ENCODE measurements around the gene CEP112.

The CEP112 gene

DNA sequence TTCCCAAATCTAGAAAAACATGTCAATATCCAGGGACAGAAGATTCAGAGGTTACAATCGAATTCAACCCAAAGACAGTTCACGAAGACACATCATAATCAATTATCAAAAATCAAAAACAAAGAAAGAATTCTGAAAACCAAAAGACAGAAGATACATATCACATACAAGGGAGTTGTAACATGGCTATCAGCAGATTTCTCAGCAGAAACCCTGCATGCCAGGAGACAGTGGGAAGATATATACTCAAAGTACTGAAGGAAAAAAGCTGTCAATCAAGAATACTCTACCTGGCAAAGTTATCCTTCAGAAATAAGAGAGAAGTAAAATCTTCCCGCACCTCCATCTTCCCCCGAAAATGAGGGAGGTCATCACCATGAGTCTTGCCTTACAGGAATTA is 258.6 kb downstream of the CEP112 start:
- H3K27me3 Mint-ChIP-seq = no peaks in the 10 kb centered on the region
- H3K4me1 Mint-ChIP-seq = peaks cover 5% of the 10 kb centered on the region
- no peak overlapping the region for H3K27ac Mint-ChIP-seq
- peaks cover 12% of the 10 kb centered on the region for H3K36me3 Mint-ChIP-seq
- no peak for ATAC-seq
- no peak overlapping the region for H3K4me3 Mint-ChIP-seq
- peaks cover 14% of the 10 kb centered on the region for H3K9me3 Mint-ChIP-seq

DNA sequence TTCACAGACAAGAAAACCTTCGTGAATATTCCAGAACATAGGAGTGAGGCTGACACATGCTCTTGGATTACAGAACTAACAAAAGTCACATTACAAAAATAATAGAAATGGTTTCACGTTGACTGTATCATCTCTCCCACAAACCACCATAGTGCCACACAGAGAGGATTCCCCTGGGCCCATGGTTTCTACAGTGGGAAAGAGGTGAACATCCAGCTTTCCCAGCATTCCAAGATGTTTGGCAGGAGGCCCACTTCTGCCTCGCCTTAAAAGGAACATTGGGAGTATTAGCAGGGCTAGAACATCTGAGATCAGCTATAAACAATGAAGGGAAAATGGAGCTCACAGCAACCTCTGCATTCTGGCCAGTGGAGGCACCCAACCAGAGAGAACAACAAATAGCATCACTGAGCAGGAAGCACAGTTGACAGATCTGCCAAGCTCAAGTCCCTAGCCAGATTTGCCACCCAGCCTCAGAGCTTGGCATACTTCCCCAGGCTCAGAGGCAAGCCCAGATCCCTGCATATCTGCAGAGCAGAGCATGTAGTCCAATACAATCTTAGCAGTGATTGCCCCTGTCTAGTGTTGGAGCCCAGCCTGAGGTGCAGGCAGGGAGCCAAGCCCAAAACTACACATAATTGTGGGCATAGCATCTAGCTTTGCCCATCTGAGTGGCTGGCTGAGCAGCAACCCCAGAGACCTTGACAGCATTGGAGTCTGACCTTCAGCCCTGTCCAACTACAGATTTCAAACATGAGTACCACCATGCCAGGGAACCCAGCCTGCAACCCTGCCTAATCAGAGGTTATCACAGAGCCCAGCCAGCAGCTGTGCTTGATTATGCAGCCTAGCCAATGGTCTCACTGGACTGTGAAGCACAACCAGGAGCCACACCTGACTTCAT is 260.4 kb downstream of the CEP112 start:
- H3K9me3 Mint-ChIP-seq = peaks cover 14% of the 10 kb centered on the region
- no peak overlapping the region for H3K27ac Mint-ChIP-seq
- H3K4me1 Mint-ChIP-seq = peaks cover 5% of the 10 kb centered on the region
- peaks cover 20% of the 10 kb centered on the region for H3K36me3 Mint-ChIP-seq
- ATAC-seq = no peak
- H3K27me3 Mint-ChIP-seq = no peaks in the 10 kb centered on the region
- H3K4me3 Mint-ChIP-seq = no peak overlapping the region

DNA sequence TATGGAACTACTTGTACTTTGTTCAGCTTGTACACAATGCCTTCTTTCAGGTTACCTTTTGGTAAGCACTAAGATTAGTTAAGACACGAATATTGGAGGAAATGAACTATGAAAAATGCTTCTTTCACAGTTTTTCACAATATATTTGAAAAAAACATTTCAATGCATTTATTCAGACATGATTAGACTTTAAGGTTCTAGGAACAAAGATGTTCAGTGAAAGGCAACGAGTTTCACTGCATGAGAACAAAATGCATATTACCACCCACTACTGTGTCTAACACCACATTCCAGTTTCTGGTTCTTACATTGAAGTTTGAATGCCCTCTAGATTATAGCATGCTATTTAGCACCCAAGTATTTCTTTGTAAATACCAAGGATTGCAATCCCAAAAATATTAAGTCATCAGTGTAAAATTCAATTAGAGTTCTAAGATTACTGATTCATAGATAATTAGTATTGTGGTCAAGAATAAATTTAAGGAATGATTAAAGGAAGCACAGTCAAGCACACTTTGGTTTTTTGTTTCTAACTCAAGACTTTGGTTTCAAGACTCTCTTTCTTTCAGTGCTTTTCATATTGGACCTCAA is 261.7 kb downstream of the CEP112 start:
- H3K36me3 Mint-ChIP-seq = peaks cover 20% of the 10 kb centered on the region
- no peaks in the 10 kb centered on the region for H3K27me3 Mint-ChIP-seq
- no peak for ATAC-seq
- H3K27ac Mint-ChIP-seq = no peak overlapping the region
- peaks cover 5% of the 10 kb centered on the region for H3K4me1 Mint-ChIP-seq
- no peak overlapping the region for H3K4me3 Mint-ChIP-seq
- H3K9me3 Mint-ChIP-seq = peaks cover 14% of the 10 kb centered on the region

DNA sequence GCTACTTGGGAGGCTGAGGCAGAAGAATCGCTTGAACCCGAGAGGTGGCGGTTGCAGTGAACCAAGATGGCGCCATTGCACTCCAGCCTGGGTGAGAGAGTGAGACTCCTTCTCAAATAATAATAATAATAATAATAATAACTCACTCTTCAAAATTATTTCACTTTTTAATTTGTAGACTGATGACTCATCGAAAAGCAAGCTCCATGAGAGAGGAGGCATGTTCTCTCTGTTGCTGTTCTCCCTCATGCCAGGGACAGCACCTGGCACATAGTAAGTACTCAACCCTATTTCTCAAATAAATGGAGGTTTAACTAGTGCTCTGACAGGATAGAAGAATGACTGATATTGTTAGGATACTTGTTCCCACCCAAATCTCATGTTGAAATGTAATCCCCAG is 265.3 kb downstream of the CEP112 start:
- Mint-ChIP-seq H3K4me3 (no peak overlapping the region), H3K9me3 (peaks cover 4% of the 10 kb centered on the region), H3K27ac (no peak overlapping the region), H3K36me3 (peaks cover 8% of the 10 kb centered on the region), H3K4me1 (peaks cover 5% of the 10 kb centered on the region), H3K27me3 (no peaks in the 10 kb centered on the region)
- ATAC-seq = no peak

DNA sequence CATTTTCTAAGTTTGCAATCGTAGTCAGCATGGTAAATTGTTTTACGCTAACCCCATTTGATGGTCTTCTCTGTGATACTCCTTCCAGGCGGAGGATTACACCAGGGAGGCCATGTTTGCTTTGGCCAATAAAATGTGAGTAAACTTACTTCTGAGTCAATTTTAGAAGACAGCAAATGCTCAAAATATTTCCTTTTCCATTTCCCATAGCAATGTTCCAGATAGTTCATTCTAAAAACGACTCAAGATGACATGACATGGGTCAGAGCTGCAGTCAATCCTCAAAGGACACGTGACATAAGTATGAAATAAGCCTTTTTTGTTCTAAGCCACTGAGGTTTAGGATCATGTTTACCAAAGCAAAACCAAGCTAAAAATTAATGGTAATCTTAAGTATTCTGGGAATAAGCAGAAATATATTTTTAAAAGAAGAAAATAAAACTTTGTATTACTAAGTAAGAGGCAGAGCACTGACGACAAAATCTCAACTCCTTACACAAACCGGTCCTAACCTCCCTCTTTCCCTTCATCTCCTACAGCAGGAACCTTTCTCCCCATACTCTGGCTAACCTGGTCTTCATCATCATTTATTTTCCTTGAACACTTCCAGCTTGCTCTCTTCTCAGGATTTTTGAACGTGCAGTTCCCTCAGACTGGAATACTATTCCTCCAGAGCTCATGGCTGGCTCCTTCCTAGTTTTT is 266.2 kb downstream of the CEP112 start:
- Mint-ChIP-seq H3K4me3 (no peak overlapping the region), H3K9me3 (peaks cover 4% of the 10 kb centered on the region), H3K36me3 (peaks cover 8% of the 10 kb centered on the region), H3K4me1 (no peaks in the 10 kb centered on the region), H3K27me3 (no peaks in the 10 kb centered on the region), H3K27ac (no peak overlapping the region)
- ATAC-seq = no peak

DNA sequence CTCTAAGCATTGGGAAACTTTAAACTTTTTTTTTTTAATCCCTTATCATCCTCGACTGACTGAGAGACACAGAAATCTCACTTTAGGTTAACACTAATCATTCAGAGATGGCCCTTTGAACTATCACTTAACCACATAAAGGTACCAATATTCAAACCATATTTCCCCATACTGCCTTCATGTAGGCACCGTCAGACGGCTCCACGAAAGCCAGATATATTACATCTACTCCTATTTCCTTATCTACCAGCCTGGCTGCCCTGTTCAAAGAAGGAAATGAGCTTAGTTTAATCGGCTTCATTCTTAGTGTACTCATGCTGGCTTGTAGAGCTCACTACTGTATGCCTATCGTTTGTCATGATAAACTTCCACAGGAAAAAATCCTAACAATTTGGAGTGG is 270.9 kb downstream of the CEP112 start:
- Mint-ChIP-seq H3K27me3 (no peaks in the 10 kb centered on the region), H3K4me3 (no peak overlapping the region), H3K4me1 (no peaks in the 10 kb centered on the region), H3K36me3 (peaks cover under 1% of the 10 kb centered on the region), H3K9me3 (peaks cover 4% of the 10 kb centered on the region), H3K27ac (no peak overlapping the region)
- ATAC-seq = no peak

DNA sequence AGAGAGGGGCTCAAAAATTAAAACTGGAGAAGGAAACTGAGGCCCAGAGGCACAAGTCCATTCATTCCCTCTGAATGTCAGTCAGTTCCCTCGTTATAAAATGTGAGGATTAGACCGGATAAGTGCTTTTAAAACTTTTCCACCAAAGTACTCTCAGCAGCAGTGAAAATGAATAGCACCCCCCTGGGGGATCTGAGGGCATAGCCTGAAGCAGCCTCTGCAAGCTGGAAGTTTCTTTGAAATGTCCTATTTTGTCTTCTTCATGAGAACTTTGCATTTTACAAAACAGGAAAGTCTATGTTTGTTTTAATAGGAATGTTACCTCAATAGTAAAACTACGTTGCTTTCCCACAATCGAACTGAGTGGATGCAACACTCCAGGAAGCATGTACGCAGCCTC is 273.0 kb downstream of the CEP112 start:
- Mint-ChIP-seq H3K9me3 (peaks cover 11% of the 10 kb centered on the region), H3K36me3 (peaks cover 5% of the 10 kb centered on the region), H3K27ac (no peak overlapping the region), H3K4me3 (no peak overlapping the region), H3K27me3 (no peaks in the 10 kb centered on the region), H3K4me1 (peaks cover 12% of the 10 kb centered on the region)
- ATAC-seq = no peak

DNA sequence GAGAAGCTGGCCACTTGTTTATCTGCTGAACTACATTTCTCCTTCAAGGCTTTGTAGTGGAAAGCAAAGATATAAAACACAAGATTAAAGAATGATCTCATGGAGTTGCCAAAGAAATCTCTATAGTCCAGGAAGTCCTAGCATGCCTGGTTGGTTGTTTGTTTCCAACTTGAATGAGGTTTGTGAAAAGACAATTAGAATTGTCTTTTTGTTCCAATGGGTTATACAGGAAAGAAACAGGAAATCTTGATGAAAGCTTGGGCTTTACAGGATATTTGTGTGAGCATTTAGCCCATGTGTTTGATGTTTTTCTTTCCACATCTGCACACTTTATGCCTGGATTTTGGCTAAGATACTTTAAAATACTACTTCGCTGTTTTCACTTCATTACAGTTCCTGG is 273.4 kb downstream of the CEP112 start:
- Mint-ChIP-seq H3K27me3 (no peaks in the 10 kb centered on the region), H3K9me3 (peaks cover 11% of the 10 kb centered on the region), H3K27ac (no peak overlapping the region), H3K4me1 (peaks cover 12% of the 10 kb centered on the region), H3K36me3 (peaks cover 5% of the 10 kb centered on the region), H3K4me3 (no peak overlapping the region)
- no peak for ATAC-seq

DNA sequence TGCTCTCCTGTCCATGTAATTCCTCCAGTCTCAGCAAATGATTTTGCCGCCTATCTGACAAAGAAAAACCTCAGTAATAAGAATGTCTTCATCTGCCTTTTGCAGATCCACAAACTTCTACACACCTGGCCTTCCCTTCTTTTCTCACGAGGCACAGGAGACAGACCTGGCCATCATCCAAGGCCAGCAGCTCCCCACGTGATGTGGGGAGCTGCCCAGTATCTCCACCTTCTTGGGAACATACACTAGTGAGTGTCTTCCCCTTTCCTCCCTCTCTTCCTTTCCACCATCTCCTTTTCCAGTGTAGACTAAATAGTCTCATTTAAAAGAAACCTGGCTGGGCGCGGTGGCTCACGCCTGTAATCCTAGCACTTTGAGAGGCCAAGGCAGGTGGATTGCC is 274.4 kb downstream of the CEP112 start:
- no peak for ATAC-seq
- Mint-ChIP-seq H3K27me3 (no peaks in the 10 kb centered on the region), H3K4me3 (no peak overlapping the region), H3K4me1 (peaks cover 12% of the 10 kb centered on the region), H3K9me3 (peaks cover 11% of the 10 kb centered on the region), H3K36me3 (peaks cover 6% of the 10 kb centered on the region), H3K27ac (no peak overlapping the region)

DNA sequence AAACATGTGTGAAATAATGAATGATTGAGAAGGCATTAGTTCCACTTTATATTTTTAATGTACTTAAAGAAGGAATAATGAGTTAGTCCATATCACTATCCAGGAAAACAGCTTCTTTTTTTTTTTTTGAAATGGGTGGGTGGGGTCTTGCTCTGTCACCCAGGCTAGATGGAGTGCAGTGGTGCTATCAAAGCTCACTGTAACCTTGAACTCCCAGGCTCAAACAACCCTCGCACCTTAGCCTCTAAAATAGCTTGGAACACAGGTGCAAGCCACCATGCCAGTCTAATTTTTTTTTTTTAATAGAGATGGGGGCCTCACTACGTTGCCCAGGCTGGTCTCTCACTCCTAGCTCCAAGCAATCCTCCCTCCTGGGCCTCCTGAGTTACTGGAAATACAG is 275.5 kb downstream of the CEP112 start:
- no peak overlapping the region for H3K4me3 Mint-ChIP-seq
- peaks cover 12% of the 10 kb centered on the region for H3K4me1 Mint-ChIP-seq
- H3K27ac Mint-ChIP-seq = no peak overlapping the region
- H3K9me3 Mint-ChIP-seq = peaks cover 15% of the 10 kb centered on the region
- peaks cover 13% of the 10 kb centered on the region for H3K36me3 Mint-ChIP-seq
- no peak for ATAC-seq
- H3K27me3 Mint-ChIP-seq = no peaks in the 10 kb centered on the region

DNA sequence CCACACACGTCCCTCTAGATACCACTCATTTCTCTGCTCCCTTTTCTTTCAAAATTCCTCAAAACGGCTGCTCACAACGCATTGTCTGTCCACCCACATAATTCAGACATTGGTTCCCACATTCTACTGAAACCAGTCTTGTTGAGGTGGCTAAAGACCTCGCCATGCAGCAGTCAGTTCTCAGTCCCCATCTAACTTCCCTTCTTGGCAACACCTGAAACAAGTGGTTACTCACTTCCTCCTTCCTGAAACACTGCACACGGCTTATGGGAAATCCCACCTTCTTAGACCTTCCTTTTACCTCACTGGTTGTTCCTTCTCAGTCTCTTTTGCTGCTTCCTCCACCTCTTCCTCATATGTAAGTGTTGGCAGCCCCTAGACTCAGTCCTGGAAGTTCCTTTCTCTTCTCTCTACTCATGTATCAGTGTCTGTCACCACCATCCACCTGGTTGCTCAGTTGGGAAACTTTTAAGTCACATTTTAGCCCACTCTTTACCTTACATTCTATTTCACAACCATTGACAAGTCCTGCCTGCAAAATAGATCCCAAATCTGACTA is 277.1 kb downstream of the CEP112 start:
- H3K4me3 Mint-ChIP-seq = peak overlapping the region; percentile 15
- no peaks in the 10 kb centered on the region for H3K27me3 Mint-ChIP-seq
- peak; percentile 96 for ATAC-seq
- peaks cover 23% of the 10 kb centered on the region for H3K36me3 Mint-ChIP-seq
- H3K9me3 Mint-ChIP-seq = peaks cover 25% of the 10 kb centered on the region
- H3K4me1 Mint-ChIP-seq = peaks cover 12% of the 10 kb centered on the region
- H3K27ac Mint-ChIP-seq = peak overlapping the region; percentile 22

DNA sequence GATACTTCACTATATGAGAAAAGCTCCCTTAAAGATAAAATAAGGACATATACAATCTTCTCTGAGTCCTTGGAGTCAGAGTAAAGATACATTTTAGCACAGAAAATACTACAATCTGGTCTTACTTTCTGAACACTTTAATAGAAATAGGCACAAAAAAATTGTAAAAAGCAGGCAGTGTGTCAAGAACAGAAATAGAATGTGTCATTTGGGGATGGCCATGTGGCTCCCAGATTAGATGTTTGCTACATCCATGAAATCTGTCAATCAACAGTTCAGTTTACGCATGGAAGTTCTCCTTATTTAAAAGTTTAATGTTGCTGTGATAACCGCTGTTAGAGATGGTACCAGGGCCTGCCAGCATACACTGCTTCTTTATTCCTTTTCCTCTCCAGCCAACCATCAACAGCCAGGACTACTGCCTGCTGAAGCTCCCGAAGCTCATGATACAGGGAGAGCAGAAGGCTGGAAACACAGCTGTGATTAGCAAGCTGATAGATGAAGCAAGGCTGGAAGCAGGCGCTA is 278.5 kb downstream of the CEP112 start:
- Mint-ChIP-seq H3K36me3 (peaks cover 23% of the 10 kb centered on the region), H3K9me3 (peaks cover 25% of the 10 kb centered on the region), H3K4me3 (no peak overlapping the region), H3K4me1 (peaks cover 12% of the 10 kb centered on the region), H3K27ac (no peak overlapping the region), H3K27me3 (no peaks in the 10 kb centered on the region)
- no peak for ATAC-seq

DNA sequence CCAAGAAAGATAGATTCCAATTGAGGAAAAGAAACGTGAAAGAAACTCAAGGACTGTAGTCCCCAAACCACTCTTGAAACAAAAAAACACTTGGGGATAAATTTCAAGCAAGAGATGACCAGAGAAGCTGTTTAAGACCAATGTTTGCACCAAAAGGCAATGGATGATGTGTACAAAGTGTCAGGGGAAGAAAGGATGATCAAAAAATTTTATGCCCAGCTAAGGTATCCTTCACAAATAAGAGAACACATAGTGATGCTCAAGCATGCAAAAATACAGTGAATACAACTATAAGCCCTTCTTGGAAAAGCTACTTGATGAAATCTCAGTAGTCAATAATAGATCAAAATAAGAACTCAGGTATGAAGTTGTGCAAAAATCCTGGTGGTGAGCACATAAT is 281.1 kb downstream of the CEP112 start:
- no peak overlapping the region for H3K27ac Mint-ChIP-seq
- no peaks in the 10 kb centered on the region for H3K27me3 Mint-ChIP-seq
- H3K9me3 Mint-ChIP-seq = peaks cover 23% of the 10 kb centered on the region
- no peak overlapping the region for H3K4me3 Mint-ChIP-seq
- ATAC-seq = no peak
- peaks cover 21% of the 10 kb centered on the region for H3K36me3 Mint-ChIP-seq
- H3K4me1 Mint-ChIP-seq = peaks cover 12% of the 10 kb centered on the region

DNA sequence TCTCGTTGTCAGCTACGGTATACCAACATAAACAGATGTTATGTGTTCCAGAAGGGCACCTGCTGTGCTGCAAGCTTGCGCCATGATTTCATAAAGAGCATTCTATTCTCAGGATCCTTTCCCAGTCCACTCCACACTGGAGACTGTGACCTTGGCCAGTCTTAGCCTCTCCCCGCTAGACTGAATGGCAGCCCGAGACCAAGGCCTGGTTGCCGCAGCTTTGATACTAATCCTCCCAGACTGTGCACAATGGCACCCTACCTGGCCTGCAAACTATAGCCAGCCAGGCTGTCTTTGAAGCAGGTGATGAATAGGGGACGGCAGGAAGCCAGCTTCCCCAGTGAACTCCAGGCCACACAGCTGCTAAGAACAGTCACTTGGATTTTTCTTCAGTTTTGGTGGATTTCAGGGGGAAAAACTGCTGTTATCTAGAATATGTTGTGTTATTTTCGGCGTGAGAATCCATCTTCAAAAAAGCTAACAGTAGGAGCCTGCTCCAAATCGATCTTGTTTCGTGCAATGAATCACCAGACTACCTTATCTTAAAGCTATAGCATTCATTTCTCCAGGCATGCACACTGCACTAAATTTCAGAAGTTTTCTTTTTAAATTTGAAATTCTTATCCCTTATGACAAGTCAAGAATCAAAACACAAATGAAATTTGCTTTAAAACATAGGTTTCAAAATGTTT is 289.0 kb downstream of the CEP112 start:
- no peak overlapping the region for H3K4me3 Mint-ChIP-seq
- no peaks in the 10 kb centered on the region for H3K27me3 Mint-ChIP-seq
- ATAC-seq = no peak
- H3K4me1 Mint-ChIP-seq = no peaks in the 10 kb centered on the region
- no peaks in the 10 kb centered on the region for H3K9me3 Mint-ChIP-seq
- no peak overlapping the region for H3K27ac Mint-ChIP-seq
- no peaks in the 10 kb centered on the region for H3K36me3 Mint-ChIP-seq

DNA sequence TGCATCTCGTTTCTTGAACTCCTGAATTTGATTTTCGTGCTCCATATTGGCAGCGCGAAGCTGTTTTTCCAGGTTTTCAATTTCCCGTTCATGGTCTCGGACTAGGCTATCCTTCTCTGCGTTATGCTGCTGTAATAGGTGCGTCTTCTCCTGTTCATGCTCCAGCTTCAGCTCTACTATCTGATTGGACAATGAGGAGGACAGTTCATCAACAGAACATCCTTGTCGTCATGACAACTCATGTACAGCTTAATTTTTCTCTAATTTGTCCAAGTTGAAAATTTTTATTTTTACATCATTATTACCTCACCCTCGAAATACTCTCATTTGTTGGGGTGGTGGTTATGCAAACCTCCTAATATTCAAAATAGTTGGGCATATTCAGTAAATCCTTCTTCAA is 289.8 kb downstream of the CEP112 start:
- no peak for ATAC-seq
- Mint-ChIP-seq H3K27ac (no peak overlapping the region), H3K9me3 (no peaks in the 10 kb centered on the region), H3K4me3 (no peak overlapping the region), H3K36me3 (no peaks in the 10 kb centered on the region), H3K4me1 (no peaks in the 10 kb centered on the region), H3K27me3 (no peaks in the 10 kb centered on the region)

Data from stimulated activated memory B cell treated with anti-CD40 and anti-IgM and Interleukin-4, amounts not matched to agents 10 μg/mL and 1 μg/mL and 100 μg/mL, for 72 hours (primary cell).